ENCODE results near the gene TMPRSS15.

TMPRSS15 gene

DNA sequence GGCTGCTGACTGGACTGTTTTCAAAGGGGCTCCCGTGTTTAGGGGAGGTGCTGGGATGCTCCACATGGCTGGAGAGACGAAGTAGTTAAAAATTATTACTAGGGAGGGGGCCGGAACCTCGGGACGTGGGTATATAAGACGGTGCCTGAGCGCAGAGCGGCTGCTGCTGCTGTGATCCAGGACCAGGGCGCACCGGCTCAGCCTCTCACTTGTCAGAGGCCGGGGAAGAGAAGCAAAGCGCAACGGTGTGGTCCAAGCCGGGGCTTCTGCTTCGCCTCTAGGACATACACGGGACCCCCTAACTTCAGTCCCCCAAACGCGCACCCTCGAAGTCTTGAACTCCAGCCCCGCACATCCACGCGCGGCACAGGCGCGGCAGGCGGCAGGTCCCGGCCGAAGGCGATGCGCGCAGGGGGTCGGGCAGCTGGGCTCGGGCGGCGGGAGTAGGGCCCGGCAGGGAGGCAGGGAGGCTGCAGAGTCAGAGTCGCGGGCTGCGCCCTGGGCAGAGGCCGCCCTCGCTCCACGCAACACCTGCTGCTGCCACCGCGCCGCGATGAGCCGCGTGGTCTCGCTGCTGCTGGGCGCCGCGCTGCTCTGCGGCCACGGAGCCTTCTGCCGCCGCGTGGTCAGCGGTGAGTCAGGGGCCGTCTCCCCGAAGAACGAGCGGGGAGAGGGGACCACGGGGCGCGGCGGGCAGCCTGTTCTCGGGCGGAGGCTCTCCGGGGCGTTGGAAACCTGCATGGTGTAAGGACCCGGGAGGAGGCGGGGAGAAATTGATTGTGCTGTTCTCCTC is 158.7 kb downstream of the TMPRSS15 start, which contains the start of gene CHODL:
CHODL (plus strand) TSS at position 163 of the 793 bp plus-strand sequence; CDS start at position 554, 391 bp downstream.
- DNase-seq (ENCODE audit: low read depth) = no peak

DNA sequence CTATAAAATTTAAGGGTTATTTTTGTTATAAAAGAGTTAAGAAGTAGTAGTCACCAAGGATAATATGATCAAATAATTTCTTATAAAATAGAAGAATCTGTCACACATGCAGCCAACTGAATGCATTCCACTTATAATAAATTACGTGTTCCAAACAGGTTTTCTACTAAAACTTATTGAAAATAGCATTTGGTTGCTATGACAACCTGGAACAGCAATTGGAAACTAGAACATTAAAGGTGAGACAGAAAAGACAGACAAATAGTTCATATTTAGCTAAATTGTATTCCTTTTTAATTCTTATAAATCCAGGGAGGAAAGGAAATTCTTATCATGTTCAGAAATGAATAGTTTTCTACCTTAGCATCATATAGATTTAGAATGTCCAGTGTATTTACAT is 168.0 kb downstream of the TMPRSS15 start:
- DNase-seq (ENCODE audit: low read depth) = no peak

DNA sequence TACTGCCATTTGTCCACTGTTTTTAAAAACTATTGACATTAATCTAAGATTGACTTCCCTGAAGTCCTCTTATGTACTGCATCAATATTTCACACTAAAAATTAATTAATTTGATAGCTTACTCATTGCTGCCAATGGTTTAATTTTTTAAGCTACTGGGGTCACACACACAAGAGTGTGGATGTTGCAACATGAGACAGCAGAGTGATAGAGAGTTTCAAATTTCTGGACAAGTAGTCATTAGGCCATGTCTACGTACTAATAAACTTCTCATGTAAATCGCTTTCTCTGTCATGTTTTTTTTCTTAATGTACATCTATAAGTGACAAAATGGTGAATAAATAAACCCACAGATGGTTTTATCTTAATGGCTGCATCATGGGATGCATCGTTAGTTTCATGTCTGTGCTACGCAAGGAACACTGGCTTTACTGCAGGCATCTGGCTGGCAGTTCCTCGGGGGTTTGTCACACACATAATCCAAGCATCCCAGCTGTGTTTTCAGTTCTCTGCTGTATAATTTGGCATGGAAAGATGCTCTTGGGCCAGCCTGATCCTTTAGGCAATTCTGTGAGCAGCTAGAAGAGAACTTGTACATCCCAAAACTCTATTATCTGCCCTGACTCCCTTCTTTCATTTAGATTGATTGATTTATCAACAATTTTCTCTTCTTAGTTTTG is 175.4 kb downstream of the TMPRSS15 start:
- DNase-seq (ENCODE audit: low read depth) = no peak

DNA sequence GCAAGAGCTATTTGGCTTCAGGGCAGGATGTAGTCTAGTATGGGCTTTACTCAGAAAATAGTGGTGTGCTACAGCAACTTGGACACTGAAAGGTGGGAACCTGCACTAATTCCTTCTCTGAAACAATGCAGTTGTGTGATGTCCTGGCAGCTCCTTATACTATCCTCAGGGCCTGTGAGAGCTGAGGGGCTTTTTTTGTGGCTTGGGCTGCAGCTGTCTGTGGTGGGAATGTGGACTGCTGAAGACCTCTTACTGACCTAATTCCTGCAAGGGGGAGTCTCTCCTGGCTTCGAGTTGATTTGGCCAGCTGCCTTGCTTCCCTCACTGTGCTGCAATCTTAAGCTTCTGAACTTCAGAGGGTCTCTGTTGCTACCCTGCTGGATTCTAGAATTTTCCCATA is 181.2 kb downstream of the TMPRSS15 start:
- DNase-seq (ENCODE audit: low read depth) = no peak

DNA sequence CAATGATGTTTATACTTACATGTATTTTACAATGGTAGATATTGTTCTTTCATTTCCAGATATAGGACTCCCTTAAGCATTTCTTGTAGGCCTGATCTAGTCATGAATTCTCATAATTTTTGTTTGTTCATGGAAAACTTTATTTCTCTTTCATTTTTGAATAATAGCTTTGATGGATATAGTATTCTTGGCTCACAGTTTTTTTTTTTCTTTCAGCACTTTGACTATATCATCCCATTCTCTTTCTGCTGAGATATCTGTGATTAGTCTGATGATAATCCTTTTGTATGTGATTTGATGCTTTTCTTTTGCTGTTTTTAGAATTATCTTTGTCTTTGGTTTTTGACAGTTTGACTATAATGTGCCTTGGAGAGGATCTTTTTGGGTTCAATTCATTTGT is 183.1 kb downstream of the TMPRSS15 start:
- no peak for DNase-seq (ENCODE audit: low read depth)
